SK-N-SH (cell line): Measurements from ENCODE around the gene DHCR24. TPM values are rescaled to one million over a fixed set of nuclear protein-coding genes. Genes with fewer than 3 reads are reported as not detected.
A peak's percentile ranks its signal among the peaks of the same experiment; 100 is the strongest.

Experiments used
- CTCF ChIA-PET: fragments of 300-600, 350-600 bp; formaldehyde crosslinking; extraction: SDS; loops from one replicate; lab custom pipeline; 2021; lab: Yijun Ruan, JAX
- POLR2A ChIA-PET: fragments of 350-600 bp; sonication (Branson Sonifier 250); formaldehyde crosslinking; extraction: SDS; loops from one replicate; lab custom pipeline; 2020; ENCODE audit warnings: antibody characterized with exemption, inconsistent platforms; lab: Yijun Ruan, JAX
- DNase-seq: peaks from one replicate; pipeline ENCODE4 v3.0.0; 2012
- H2AFZ ChIP-seq: fragments of 200-600 bp; sonication (generic); 2 replicates; pipeline ENCODE4 v1.8.1; 2016; ENCODE audit warnings: antibody characterized with exemption, mild to moderate bottlenecking, low read depth
- H3F3A ChIP-seq: fragments of 200-600 bp; sonication (generic); replicated peaks from 2 replicates; pipeline ENCODE3; 2016; ENCODE audit warnings: antibody characterized with exemption, mild to moderate bottlenecking; ENCODE audit not compliant: insufficient read depth
- H3K27ac ChIP-seq, 2 experiments: fragments of 200-500 bp in 1 of 2; fragments of 200-600 bp in 1 of 2; sonication (Bioruptor generic) in 1 of 2; sonication (generic), shearing (Covaris generic) in 1 of 2; 2 replicates each; pipeline versions ENCODE4 v1.5.1 to v1.6.1; 2014 to 2016; ENCODE audit warnings: low read depth in 2 of 2, inconsistent platforms in 1 of 2, low read length in 1 of 2, mild to moderate bottlenecking in 1 of 2, mixed read lengths in 1 of 2
- H3K27me3 ChIP-seq: fragments of 200-600 bp; sonication (generic), shearing (Covaris generic); 2 replicates; pipeline ENCODE4 v1.6.1; 2016; ENCODE audit warnings: mixed run types; ENCODE audit not compliant: insufficient read depth
- H3K36me3 ChIP-seq, 2 experiments: fragments of 200-500 bp in 1 of 2; fragments of 200-600 bp in 1 of 2; sonication (Bioruptor generic) in 1 of 2; sonication (generic) in 1 of 2; replicated peaks in 1 of 2; 2 replicates each; pipeline versions ENCODE3 to v1.5.1; 2014 to 2016; ENCODE audit warnings: low read length in 1 of 2, mild to moderate bottlenecking in 1 of 2; ENCODE audit not compliant: insufficient read depth in 2 of 2, control insufficient read depth in 1 of 2
- H3K4me1 ChIP-seq, 2 experiments: fragments of 200-500 bp in 1 of 2; fragments of 200-600 bp in 1 of 2; sonication (Bioruptor generic) in 1 of 2; sonication (generic), shearing (Covaris generic) in 1 of 2; 2 replicates each; pipeline versions ENCODE4 v1.5.1 to v1.6.1; 2014 to 2016; ENCODE audit warnings: low read depth in 1 of 2, low read length in 1 of 2, mixed run types in 1 of 2; ENCODE audit not compliant: insufficient read depth in 2 of 2, control insufficient read depth in 1 of 2
- H3K4me2 ChIP-seq: fragments of 200-600 bp; sonication (generic), shearing (Covaris generic); 2 replicates; pipeline ENCODE4 v1.6.1; 2017; ENCODE audit warnings: mixed run types
- H3K4me3 ChIP-seq, 2 experiments: fragments of 200-500 bp in 1 of 2; fragments of 200-600 bp in 1 of 2; sonication (Bioruptor generic) in 1 of 2; sonication (generic), shearing (Covaris generic) in 1 of 2; 2 replicates each; pipeline versions ENCODE4 v1.5.1 to v1.8.1; 2014 to 2016; ENCODE audit warnings: low read depth in 2 of 2, inconsistent platforms in 1 of 2, low read length in 1 of 2, mild to moderate bottlenecking in 1 of 2, mixed read lengths in 1 of 2, moderate library complexity in 1 of 2
- H3K79me2 ChIP-seq: fragments of 200-600 bp; sonication (generic); 2 replicates; pipeline ENCODE4 v1.8.1; 2017; ENCODE audit warnings: mild to moderate bottlenecking; ENCODE audit not compliant: insufficient read depth
- H3K9ac ChIP-seq: fragments of 200-600 bp; sonication (generic); 2 replicates; pipeline ENCODE4 v1.6.1; 2017; ENCODE audit warnings: mixed run types
- H3K9me2 ChIP-seq: fragments of 200-600 bp; sonication (generic); 2 replicates; pipeline ENCODE4 v1.6.1; 2017; ENCODE audit warnings: mixed run types
- H3K9me3 ChIP-seq: fragments of 200-600 bp; sonication (generic); 2 replicates; pipeline ENCODE4 v1.6.1; 2017; ENCODE audit warnings: mixed run types, mild to moderate bottlenecking, moderate library complexity
- H4K20me1 ChIP-seq: fragments of 200-600 bp; sonication (generic); 2 replicates; pipeline ENCODE4 v1.6.1; 2017; ENCODE audit warnings: mild to moderate bottlenecking, mixed run types; ENCODE audit not compliant: insufficient read depth
- ELF1 ChIP-seq: IDR thresholded peaks from 2 replicates; pipeline ENCODE4 v1.4.0; 2012
- EP300 ChIP-seq, 2 experiments: IDR thresholded peaks; 2 replicates each; pipeline versions ENCODE4 v1.4.0 to v1.6.1; 2012; ENCODE audit warnings: borderline replicate concordance in 1 of 2, low read depth in 1 of 2, low read length in 1 of 2
- EZH2phosphoT487 ChIP-seq: fragments of 200-600 bp; sonication (generic); IDR thresholded peaks from 2 replicates; pipeline ENCODE4 v1.6.1; 2017; ENCODE audit warnings: low read depth, mixed run types, mild to moderate bottlenecking, antibody characterized with exemption, moderate library complexity, borderline replicate concordance
- FOSL2 ChIP-seq: IDR thresholded peaks from 2 replicates; pipeline ENCODE4 v1.4.0; 2012; ENCODE audit warnings: low read depth, mild to moderate bottlenecking, moderate library complexity, borderline replicate concordance
- FOXM1 ChIP-seq: IDR thresholded peaks from 2 replicates; pipeline ENCODE4 v1.4.0; 2012; ENCODE audit warnings: low read depth, mild to moderate bottlenecking
- GATA2 ChIP-seq: sonication (generic); formaldehyde crosslinking; IDR thresholded peaks from 2 replicates; pipeline ENCODE4 v1.5.0; 2020; ENCODE audit warnings: mild to moderate bottlenecking, missing genetic modification reagents
- JUND ChIP-seq: IDR thresholded peaks from 2 replicates; pipeline ENCODE4 v1.4.0; 2012
- MEF2A ChIP-seq: IDR thresholded peaks from 2 replicates; pipeline ENCODE4 v1.4.0; 2012; ENCODE audit warnings: low read depth, borderline replicate concordance
- MXI1 ChIP-seq: IDR thresholded peaks from 2 replicates; pipeline ENCODE4 v1.6.1; 2012; ENCODE audit warnings: mild to moderate bottlenecking, low read depth, low read length, improper control_type of control experiment
- NFIC ChIP-seq: IDR thresholded peaks from 2 replicates; pipeline ENCODE4 v1.4.0; 2012; ENCODE audit warnings: borderline replicate concordance
- NRF1 ChIP-seq: IDR thresholded peaks from 2 replicates; pipeline ENCODE4 v1.6.1; 2012; ENCODE audit warnings: low read depth, mild to moderate bottlenecking, low read length
- POLR2AphosphoS5 ChIP-seq: IDR thresholded peaks from 2 replicates; pipeline ENCODE4 v1.6.1; 2012; ENCODE audit warnings: low read depth, low read length
- RAD21 ChIP-seq: IDR thresholded peaks from 2 replicates; pipeline ENCODE4 v1.6.1; 2012; ENCODE audit warnings: mild to moderate bottlenecking, low read length
- RCOR1 ChIP-seq: fragments of 150-350 bp; IDR thresholded peaks from 2 replicates; pipeline ENCODE4 v1.6.1; 2017; ENCODE audit warnings: antibody characterized with exemption, low read length
- RFX5 ChIP-seq: IDR thresholded peaks from 2 replicates; pipeline ENCODE4 v1.6.1; 2012; ENCODE audit warnings: mild to moderate bottlenecking, improper control_type of control experiment, low read length
- RXRA ChIP-seq: IDR thresholded peaks from 2 replicates; pipeline ENCODE4 v1.4.0; 2012; ENCODE audit warnings: low read depth, mild to moderate bottlenecking, borderline replicate concordance
- SIN3A ChIP-seq: IDR thresholded peaks from 2 replicates; pipeline ENCODE4 v1.6.1; 2012; ENCODE audit warnings: low read depth, mild to moderate bottlenecking, low read length, moderate library complexity, borderline replicate concordance
- TAF1 ChIP-seq: IDR thresholded peaks from 2 replicates; pipeline ENCODE4 v1.6.1; 2012; ENCODE audit warnings: low read depth, mild to moderate bottlenecking, low read length, moderate library complexity, borderline replicate concordance
- TEAD4 ChIP-seq: IDR thresholded peaks from 2 replicates; pipeline ENCODE4 v1.4.0; 2012; ENCODE audit warnings: mild to moderate bottlenecking, borderline replicate concordance; ENCODE audit not compliant: insufficient read depth
- USF2 ChIP-seq: fragments of 150-350 bp; IDR thresholded peaks from 2 replicates; pipeline ENCODE4 v1.6.1; 2017; ENCODE audit warnings: antibody characterized with exemption, low read length, low read depth, borderline replicate concordance
- YY1 ChIP-seq: IDR thresholded peaks from 2 replicates; pipeline ENCODE4 v1.4.0; 2012; ENCODE audit warnings: low read depth, mild to moderate bottlenecking
- ZBTB33 ChIP-seq: IDR thresholded peaks from 2 replicates; pipeline ENCODE4 v1.4.0; 2012; ENCODE audit warnings: low read depth, borderline replicate concordance
- WGBS: methylation state at CpG from one replicate; pipeline ENCODE4 v1.1.6; 2017; ENCODE audit warnings: low lambda C conversion rate; 5-methylcytosine and 5-hydroxymethylcytosine counted together
- polyA plus RNA-seq, 3 experiments: library from polyadenylated mRNA; depleted of rRNA; stranded (reverse); fragments of >200 nt; gene quantifications; 2 replicates each; pipeline ENCODE4 v1.2.3, GENCODE V29; 2012
- TF ChIP-seq, protein P1 (sequence below): IDR thresholded peaks from 2 replicates; pipeline ENCODE4 v1.4.0; 2012; ENCODE audit warnings: low read depth, borderline replicate concordance
- TF ChIP-seq, protein P2 (sequence below): fragments of 150-350 bp; IDR thresholded peaks from 2 replicates; pipeline ENCODE4 v1.6.1; 2016; ENCODE audit warnings: mild to moderate bottlenecking, low read depth, low read length
- TF ChIP-seq, protein P3 (sequence below): fragments of 200-600 bp; sonication (generic); IDR thresholded peaks from 2 replicates; pipeline ENCODE4 v1.6.1; 2017; ENCODE audit warnings: antibody characterized with exemption, mild to moderate bottlenecking, moderate library complexity

Gene DHCR24
- polyA plus RNA-seq, 1 of the 3 experiments (the other 2 are of a cell fraction), result 4.3 TPM

DNA sequence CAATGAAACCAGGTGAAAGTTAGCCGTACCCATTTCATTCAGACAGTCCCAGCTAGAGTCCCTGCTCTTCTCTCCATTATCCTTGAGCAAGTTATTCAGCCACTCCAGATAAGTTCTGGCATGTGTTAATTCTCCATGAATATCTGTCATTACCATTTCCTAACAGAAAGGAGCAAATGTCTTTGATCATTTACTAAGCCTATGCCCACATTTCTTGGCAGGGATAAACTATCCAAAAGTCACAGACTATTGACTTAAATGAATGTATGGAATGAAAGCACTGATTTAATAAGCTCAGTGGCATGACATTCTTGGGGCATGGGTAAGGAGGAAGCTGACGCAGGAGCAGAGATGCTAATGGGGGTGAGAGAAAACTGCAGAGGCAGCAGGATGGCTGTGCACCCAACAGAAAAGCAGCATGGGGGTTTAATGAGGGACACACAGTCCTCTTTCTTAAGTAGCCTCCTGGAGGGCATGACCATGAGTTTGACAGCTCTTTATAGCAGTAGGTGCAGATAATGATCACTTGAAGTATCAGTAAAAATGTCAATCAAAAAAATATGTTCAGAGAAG, 17.6 kb upstream of the DHCR24 start:
- ChIA-PET POLR2A (no interaction called here), CTCF (interaction anchor here (0.9 to 1.6 kb wide), 5 partner anchors 12 to 117 kb away, joined by 3 to 4 read pairs (median 3); no protein-coding TSS in a partner anchor)
- peak overlapping the region in 1 of 2 experiments; percentile 73; a peak in 2 of 4 replicates for H3K27ac ChIP-seq
- no peaks in the 10 kb centered on the region for H3K79me2 ChIP-seq
- no peaks in the 10 kb centered on the region for H3K9me3 ChIP-seq
- H3K4me1 ChIP-seq, result peaks cover 0 to 15% of the 10 kb centered on the region in 2 experiments; a peak in 3 of 4 replicates
- no peak for DNase-seq
- H3K27me3 ChIP-seq, result no peaks in the 10 kb centered on the region
- H3K4me2 ChIP-seq, result peak overlapping the region; percentile 13
- no peaks in the 10 kb centered on the region for H3K9me2 ChIP-seq
- peaks cover 15% of the 10 kb centered on the region for H3F3A ChIP-seq
- H3K9ac ChIP-seq, result peak overlapping the region; percentile 11; the same call in 1 of the 2 replicates
- WGBS, result 40% methylated on average over 2 of the region's 2 CpGs
- 0 out of 2 replicates have a peak overlapping the region, but pooled peaks have one; percentile 56 for H2AFZ ChIP-seq
- no peak overlapping the region for H3K4me3 ChIP-seq
- H3K36me3 ChIP-seq, result no peaks in the 10 kb centered on the region
- H4K20me1 ChIP-seq, result no peaks in the 10 kb centered on the region
- TF ChIP-seq, protein P1, sequence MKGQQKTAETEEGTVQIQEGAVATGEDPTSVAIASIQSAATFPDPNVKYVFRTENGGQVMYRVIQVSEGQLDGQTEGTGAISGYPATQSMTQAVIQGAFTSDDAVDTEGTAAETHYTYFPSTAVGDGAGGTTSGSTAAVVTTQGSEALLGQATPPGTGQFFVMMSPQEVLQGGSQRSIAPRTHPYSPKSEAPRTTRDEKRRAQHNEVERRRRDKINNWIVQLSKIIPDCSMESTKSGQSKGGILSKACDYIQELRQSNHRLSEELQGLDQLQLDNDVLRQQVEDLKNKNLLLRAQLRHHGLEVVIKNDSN, result no peak
- TF ChIP-seq EZH2phosphoT487 (no peak), TAF1 (no peak), TEAD4 (0 out of 2 replicates have a peak, but pooled peaks have one; percentile 21), MXI1 (no peak), JUND (peak; percentile 60), SIN3A (no peak), YY1 (no peak), POLR2AphosphoS5 (peak; percentile 14; the same call in 1 of the 2 replicates), NFIC (peak; percentile 70), RCOR1 (no peak), ELF1 (no peak), GATA2 (CRISPR knock-in tag) (no peak), EP300 (IDR thresholded peaks at IDR 0.05; ENCODE audit: borderline replicate concordance in 1 of 2, low read depth in 1 of 2, low read length in 1 of 2) (peak in 1 of 2 experiments; percentile 43; a peak in 1 of 4 replicates), FOSL2 (peak; percentile 68), USF2 (no peak), RAD21 (no peak), NRF1 (no peak), RFX5 (no peak), MEF2A (no peak), FOXM1 (no peak), ZBTB33 (no peak), RXRA (no peak)
- TF ChIP-seq, protein P2, sequence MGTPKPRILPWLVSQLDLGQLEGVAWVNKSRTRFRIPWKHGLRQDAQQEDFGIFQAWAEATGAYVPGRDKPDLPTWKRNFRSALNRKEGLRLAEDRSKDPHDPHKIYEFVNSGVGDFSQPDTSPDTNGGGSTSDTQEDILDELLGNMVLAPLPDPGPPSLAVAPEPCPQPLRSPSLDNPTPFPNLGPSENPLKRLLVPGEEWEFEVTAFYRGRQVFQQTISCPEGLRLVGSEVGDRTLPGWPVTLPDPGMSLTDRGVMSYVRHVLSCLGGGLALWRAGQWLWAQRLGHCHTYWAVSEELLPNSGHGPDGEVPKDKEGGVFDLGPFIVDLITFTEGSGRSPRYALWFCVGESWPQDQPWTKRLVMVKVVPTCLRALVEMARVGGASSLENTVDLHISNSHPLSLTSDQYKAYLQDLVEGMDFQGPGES, result no peak
- TF ChIP-seq, protein P3, sequence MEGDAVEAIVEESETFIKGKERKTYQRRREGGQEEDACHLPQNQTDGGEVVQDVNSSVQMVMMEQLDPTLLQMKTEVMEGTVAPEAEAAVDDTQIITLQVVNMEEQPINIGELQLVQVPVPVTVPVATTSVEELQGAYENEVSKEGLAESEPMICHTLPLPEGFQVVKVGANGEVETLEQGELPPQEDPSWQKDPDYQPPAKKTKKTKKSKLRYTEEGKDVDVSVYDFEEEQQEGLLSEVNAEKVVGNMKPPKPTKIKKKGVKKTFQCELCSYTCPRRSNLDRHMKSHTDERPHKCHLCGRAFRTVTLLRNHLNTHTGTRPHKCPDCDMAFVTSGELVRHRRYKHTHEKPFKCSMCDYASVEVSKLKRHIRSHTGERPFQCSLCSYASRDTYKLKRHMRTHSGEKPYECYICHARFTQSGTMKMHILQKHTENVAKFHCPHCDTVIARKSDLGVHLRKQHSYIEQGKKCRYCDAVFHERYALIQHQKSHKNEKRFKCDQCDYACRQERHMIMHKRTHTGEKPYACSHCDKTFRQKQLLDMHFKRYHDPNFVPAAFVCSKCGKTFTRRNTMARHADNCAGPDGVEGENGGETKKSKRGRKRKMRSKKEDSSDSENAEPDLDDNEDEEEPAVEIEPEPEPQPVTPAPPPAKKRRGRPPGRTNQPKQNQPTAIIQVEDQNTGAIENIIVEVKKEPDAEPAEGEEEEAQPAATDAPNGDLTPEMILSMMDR, result no peak
